ENCODE data around the gene FXYD6. TPM values are rescaled to one million over a fixed set of nuclear protein-coding genes. Genes with fewer than 3 reads are reported as not detected.

Gene FXYD6
- total RNA-seq, 1 experiment from 2014 or later: not detected

DNA sequence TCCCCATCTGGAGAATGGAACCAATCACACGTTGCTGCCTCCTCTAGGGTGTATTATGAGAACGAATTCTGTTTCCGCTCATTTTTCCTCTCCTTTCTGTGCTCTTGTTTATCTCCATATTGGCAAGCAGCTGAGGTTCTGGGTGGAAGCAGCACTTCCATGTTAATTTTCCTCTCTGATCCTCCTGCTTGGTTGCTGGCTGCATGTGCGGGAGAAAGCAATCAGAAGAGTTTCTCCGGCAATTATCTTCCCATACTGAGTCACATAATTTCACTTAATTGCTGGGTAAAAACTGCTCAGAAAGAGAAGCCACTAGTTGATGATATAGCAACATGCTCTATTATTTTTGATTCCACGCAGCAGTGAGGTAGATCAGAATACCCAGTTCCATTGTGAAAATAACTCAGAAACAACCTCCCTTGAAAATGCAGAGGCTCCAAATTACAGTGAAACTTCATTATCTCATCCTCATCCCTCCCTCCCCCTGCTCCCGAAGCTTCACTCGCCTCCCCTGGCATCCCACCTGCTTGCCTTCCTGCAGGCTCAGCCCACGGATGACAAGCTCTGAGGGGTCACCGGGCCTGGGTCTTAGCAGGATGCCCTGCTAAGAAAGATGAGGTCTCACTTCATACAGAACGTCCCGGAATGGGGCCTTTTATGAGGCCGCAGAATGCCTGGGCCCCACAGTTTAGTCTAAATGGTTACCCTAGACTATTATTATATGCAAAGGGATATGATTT is 20.4 kb downstream of the FXYD6 start:
- H3K9ac ChIP-seq (ENCODE audit: low read length): no peak overlapping the region
- no peak overlapping the region for H3K4me2 ChIP-seq (ENCODE audit: low read depth, low read length, poor library complexity, severe bottlenecking)
- H3K4me3 ChIP-seq (ENCODE audit: low read length): no peak overlapping the region
- H2AFZ ChIP-seq (ENCODE audit: low read length): no peak overlapping the region
- no peaks in the 10 kb centered on the region for H4K20me1 ChIP-seq (ENCODE audit: insufficient read depth, low read depth, low read length)
- H3K27ac ChIP-seq (ENCODE audit: low read length): no peak overlapping the region
- H3K36me3 ChIP-seq (ENCODE audit: insufficient read depth, low read length): no peaks in the 10 kb centered on the region
- H3K79me2 ChIP-seq (ENCODE audit: low read length): no peaks in the 10 kb centered on the region
- no peak for DNase-seq
- no peaks in the 10 kb centered on the region for H3K27me3 ChIP-seq (ENCODE audit: low read length)
- no peaks in the 10 kb centered on the region for H3K9me3 ChIP-seq (ENCODE audit: low read length)
- no peaks in the 10 kb centered on the region for H3K9me2 ChIP-seq (replicated peaks; ENCODE audit: insufficient read depth, low read length)
- H3K4me1 ChIP-seq (ENCODE audit: low read length): no peaks in the 10 kb centered on the region

DNA sequence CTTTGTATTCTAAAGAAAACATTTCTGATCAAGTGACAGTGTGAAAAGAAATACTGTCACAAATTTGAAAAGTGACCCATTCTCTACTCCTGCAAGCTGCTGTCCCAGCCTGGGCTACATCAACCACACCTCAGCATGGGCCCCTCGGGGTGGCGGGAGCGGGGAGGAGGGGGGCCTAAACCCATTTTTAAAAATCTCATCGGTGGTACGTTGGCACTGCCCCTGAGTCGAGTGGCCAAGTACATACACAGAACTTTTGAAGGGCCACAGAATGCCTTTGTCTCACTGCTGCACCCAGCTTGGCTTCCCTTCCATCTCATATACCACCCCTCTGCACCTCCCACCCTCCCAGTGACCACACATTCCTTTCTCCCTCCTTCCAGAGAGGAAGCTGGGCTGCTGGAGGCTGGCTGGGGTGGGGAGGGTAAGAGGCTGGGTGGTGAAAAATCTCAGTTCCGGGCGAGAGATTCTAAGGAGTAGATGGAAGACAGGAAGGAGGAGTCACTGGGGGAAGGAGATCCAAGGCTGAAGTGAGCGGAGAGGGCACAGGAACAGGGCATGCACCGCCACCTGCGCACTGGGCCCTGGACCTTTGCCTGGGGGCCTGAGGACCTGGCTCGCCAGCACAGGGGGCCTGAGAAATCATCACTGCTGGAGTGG is 21.1 kb downstream of the FXYD6 start:
- Histone ChIP-seq H3K9me3 (ENCODE audit: low read length) (no peaks in the 10 kb centered on the region), H3K79me2 (ENCODE audit: low read length) (no peaks in the 10 kb centered on the region), H3K36me3 (ENCODE audit: insufficient read depth, low read length) (no peaks in the 10 kb centered on the region), H2AFZ (ENCODE audit: low read length) (no peak overlapping the region), H3K4me2 (ENCODE audit: low read depth, low read length, poor library complexity, severe bottlenecking) (no peak overlapping the region), H3K27ac (ENCODE audit: low read length) (no peak overlapping the region), H4K20me1 (ENCODE audit: insufficient read depth, low read depth, low read length) (no peaks in the 10 kb centered on the region), H3K4me1 (ENCODE audit: low read length) (no peaks in the 10 kb centered on the region), H3K4me3 (ENCODE audit: low read length) (no peak overlapping the region), H3K9me2 (replicated peaks; ENCODE audit: insufficient read depth, low read length) (no peaks in the 10 kb centered on the region), H3K9ac (ENCODE audit: low read length) (no peak overlapping the region), H3K27me3 (ENCODE audit: low read length) (no peaks in the 10 kb centered on the region)
- DNase-seq: no peak

DNA sequence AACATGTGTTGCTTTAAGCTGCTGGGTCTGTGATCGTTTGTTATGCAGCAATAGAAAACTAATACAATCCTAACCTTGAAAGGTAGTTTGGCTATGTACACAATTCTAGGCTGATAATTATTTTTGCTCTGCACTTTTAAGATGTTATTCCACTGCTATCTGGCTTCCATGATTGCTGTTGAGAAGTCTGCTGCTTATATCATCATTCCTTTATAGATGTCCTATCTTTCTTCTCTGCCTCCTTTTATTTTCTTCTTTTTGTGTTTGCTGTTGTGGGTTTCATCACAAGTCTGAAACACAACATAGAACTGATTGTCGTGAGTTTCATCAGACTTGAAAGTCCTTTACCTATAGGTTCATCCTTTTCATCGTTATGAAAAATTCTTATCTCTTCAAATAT is 24.1 kb downstream of the FXYD6 start:
- Histone ChIP-seq H3K4me1 (ENCODE audit: low read length) (no peaks in the 10 kb centered on the region), H4K20me1 (ENCODE audit: insufficient read depth, low read depth, low read length) (no peaks in the 10 kb centered on the region), H3K9me2 (replicated peaks; ENCODE audit: insufficient read depth, low read length) (no peaks in the 10 kb centered on the region), H3K36me3 (ENCODE audit: insufficient read depth, low read length) (no peaks in the 10 kb centered on the region), H3K4me3 (ENCODE audit: low read length) (no peak overlapping the region), H3K9ac (ENCODE audit: low read length) (no peak overlapping the region), H3K27me3 (ENCODE audit: low read length) (no peaks in the 10 kb centered on the region), H3K9me3 (ENCODE audit: low read length) (no peaks in the 10 kb centered on the region), H2AFZ (ENCODE audit: low read length) (no peak overlapping the region), H3K27ac (ENCODE audit: low read length) (no peak overlapping the region), H3K4me2 (ENCODE audit: low read depth, low read length, poor library complexity, severe bottlenecking) (no peak overlapping the region), H3K79me2 (ENCODE audit: low read length) (no peaks in the 10 kb centered on the region)
- DNase-seq: no peak

GRCh38 chr11:117851852-117852251 is 24.6 kb downstream of the FXYD6 start:
- Histone ChIP-seq H3K27ac (ENCODE audit: low read length) (no peak overlapping the region), H3K9me2 (replicated peaks; ENCODE audit: insufficient read depth, low read length) (no peaks in the 10 kb centered on the region), H3K4me3 (ENCODE audit: low read length) (no peak overlapping the region), H3K36me3 (ENCODE audit: insufficient read depth, low read length) (no peaks in the 10 kb centered on the region), H3K27me3 (ENCODE audit: low read length) (no peaks in the 10 kb centered on the region), H2AFZ (ENCODE audit: low read length) (no peak overlapping the region), H4K20me1 (ENCODE audit: insufficient read depth, low read depth, low read length) (no peaks in the 10 kb centered on the region), H3K4me2 (ENCODE audit: low read depth, low read length, poor library complexity, severe bottlenecking) (no peak overlapping the region), H3K4me1 (ENCODE audit: low read length) (no peaks in the 10 kb centered on the region), H3K9me3 (ENCODE audit: low read length) (no peaks in the 10 kb centered on the region), H3K9ac (ENCODE audit: low read length) (no peak overlapping the region), H3K79me2 (ENCODE audit: low read length) (no peaks in the 10 kb centered on the region)
- DNase-seq: no peak

GRCh38 chr11:117851106-117851505 is 25.4 kb downstream of the FXYD6 start:
- Histone ChIP-seq H3K9me3 (ENCODE audit: low read length) (no peaks in the 10 kb centered on the region), H3K4me2 (ENCODE audit: low read depth, low read length, poor library complexity, severe bottlenecking) (no peak overlapping the region), H3K27ac (ENCODE audit: low read length) (no peak overlapping the region), H3K79me2 (ENCODE audit: low read length) (no peaks in the 10 kb centered on the region), H3K4me1 (ENCODE audit: low read length) (no peaks in the 10 kb centered on the region), H3K9ac (ENCODE audit: low read length) (no peak overlapping the region), H4K20me1 (ENCODE audit: insufficient read depth, low read depth, low read length) (no peaks in the 10 kb centered on the region), H3K36me3 (ENCODE audit: insufficient read depth, low read length) (no peaks in the 10 kb centered on the region), H3K27me3 (ENCODE audit: low read length) (no peaks in the 10 kb centered on the region), H3K9me2 (replicated peaks; ENCODE audit: insufficient read depth, low read length) (no peaks in the 10 kb centered on the region), H3K4me3 (ENCODE audit: low read length) (no peak overlapping the region), H2AFZ (ENCODE audit: low read length) (no peak overlapping the region)
- no peak for DNase-seq

GRCh38 chr11:117849781-117850414 is 26.6 kb downstream of the FXYD6 start:
- Histone ChIP-seq H3K36me3 (ENCODE audit: insufficient read depth, low read length) (no peaks in the 10 kb centered on the region), H2AFZ (ENCODE audit: low read length) (no peak overlapping the region), H3K27ac (ENCODE audit: low read length) (no peak overlapping the region), H4K20me1 (ENCODE audit: insufficient read depth, low read depth, low read length) (no peaks in the 10 kb centered on the region), H3K79me2 (ENCODE audit: low read length) (no peaks in the 10 kb centered on the region), H3K4me1 (ENCODE audit: low read length) (no peaks in the 10 kb centered on the region), H3K27me3 (ENCODE audit: low read length) (no peaks in the 10 kb centered on the region), H3K9me2 (replicated peaks; ENCODE audit: insufficient read depth, low read length) (no peaks in the 10 kb centered on the region), H3K4me3 (ENCODE audit: low read length) (no peak overlapping the region), H3K9me3 (ENCODE audit: low read length) (no peaks in the 10 kb centered on the region), H3K9ac (ENCODE audit: low read length) (no peak overlapping the region), H3K4me2 (ENCODE audit: low read depth, low read length, poor library complexity, severe bottlenecking) (no peak overlapping the region)
- no peak for DNase-seq

DNA sequence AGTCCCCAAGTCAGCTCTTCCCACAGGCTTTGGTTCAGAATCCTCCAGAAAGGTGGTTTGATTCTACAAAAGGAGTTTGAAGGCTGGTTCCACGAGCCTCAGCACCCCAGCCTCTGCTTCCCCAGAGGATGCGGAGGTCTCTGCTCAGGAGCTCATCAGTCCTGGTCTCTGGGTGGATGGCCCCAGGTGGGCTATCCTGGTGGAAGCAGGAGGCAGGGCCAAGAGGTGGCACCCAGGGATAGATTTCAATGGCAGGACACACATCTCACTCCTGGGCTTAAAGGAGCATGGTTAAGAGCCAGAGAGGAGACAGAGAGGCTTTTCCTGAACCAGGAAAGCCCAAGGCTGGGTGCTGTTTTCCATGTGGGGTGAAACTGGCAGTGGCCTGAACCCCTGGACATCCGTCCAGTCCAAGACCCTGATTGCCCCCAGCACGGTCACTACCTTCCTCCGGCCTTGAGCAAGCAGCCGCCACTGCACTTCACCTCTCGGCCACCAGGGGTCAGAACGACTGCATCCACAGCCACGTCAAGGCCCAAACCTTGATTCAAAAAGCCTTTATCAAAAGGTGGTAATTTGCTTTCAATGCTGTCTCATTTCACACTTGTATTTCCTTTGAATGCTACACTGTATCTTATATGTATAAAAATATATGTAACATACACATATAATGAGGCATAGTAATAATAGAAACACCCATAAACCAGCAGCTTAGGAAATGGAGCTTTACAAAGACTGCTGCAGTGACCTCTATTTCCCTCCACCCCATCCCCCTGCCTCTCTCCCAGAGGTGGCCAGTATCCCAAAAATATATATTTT is 32.6 kb downstream of the FXYD6 start:
- H3K9ac ChIP-seq (ENCODE audit: low read length): no peak overlapping the region
- no peak overlapping the region for H3K4me2 ChIP-seq (ENCODE audit: low read depth, low read length, poor library complexity, severe bottlenecking)
- no peaks in the 10 kb centered on the region for H3K9me3 ChIP-seq (ENCODE audit: low read length)
- H2AFZ ChIP-seq (ENCODE audit: low read length): no peak overlapping the region
- H4K20me1 ChIP-seq (ENCODE audit: insufficient read depth, low read depth, low read length): no peaks in the 10 kb centered on the region
- no peak overlapping the region for H3K27ac ChIP-seq (ENCODE audit: low read length)
- no peaks in the 10 kb centered on the region for H3K79me2 ChIP-seq (ENCODE audit: low read length)
- no peaks in the 10 kb centered on the region for H3K36me3 ChIP-seq (ENCODE audit: insufficient read depth, low read length)
- no peaks in the 10 kb centered on the region for H3K27me3 ChIP-seq (ENCODE audit: low read length)
- no peaks in the 10 kb centered on the region for H3K4me1 ChIP-seq (ENCODE audit: low read length)
- no peaks in the 10 kb centered on the region for H3K9me2 ChIP-seq (replicated peaks; ENCODE audit: insufficient read depth, low read length)
- peak; percentile 82 for DNase-seq
- no peak overlapping the region for H3K4me3 ChIP-seq (ENCODE audit: low read length)

Data from Karpas-422 (cell line).